ENCODE results near the gene MCF2L2.
"Not testable (repeated sequence)": the region's sequence is repeated elsewhere in the genome, so short reads cannot be mapped to it uniquely, and the experiment has no call there.

Gene MCF2L2

GRCh38 chr3:183202004-183202722 is 226.3 kb downstream of the MCF2L2 start:
- no peak for DNase-seq (ENCODE audit: low spot score)

- DNase-seq (ENCODE audit: low spot score) = no peak
Observed at GRCh38 chr3:183198939-183199338, 229.5 kb downstream of the MCF2L2 start.

GRCh38 chr3:183197734-183198133 is 230.7 kb downstream of the MCF2L2 start:
- no peak for DNase-seq (ENCODE audit: low spot score)

GRCh38 chr3:183195266-183195665 is 233.2 kb downstream of the MCF2L2 start:
- no peak for DNase-seq (ENCODE audit: low spot score)

GRCh38 chr3:183193762-183194689 is 234.4 kb downstream of the MCF2L2 start:
- no peak for DNase-seq (ENCODE audit: low spot score)

GRCh38 chr3:183192650-183193300 is 235.6 kb downstream of the MCF2L2 start:
- no peak for DNase-seq (ENCODE audit: low spot score)

- no peak for DNase-seq (ENCODE audit: low spot score)
Observed at GRCh38 chr3:183189641-183190040, 238.8 kb downstream of the MCF2L2 start.

GRCh38 chr3:183188895-183189462 is 239.4 kb downstream of the MCF2L2 start:
- DNase-seq (ENCODE audit: low spot score) = no peak

- DNase-seq (ENCODE audit: low spot score) = peak; percentile 61
Observed at GRCh38 chr3:183185696-183186095, 242.7 kb downstream of the MCF2L2 start.

GRCh38 chr3:183182732-183183610 is 245.4 kb downstream of the MCF2L2 start:
- DNase-seq (ENCODE audit: low spot score) = no peak

GRCh38 chr3:183182073-183182472 is 246.3 kb downstream of the MCF2L2 start:
- DNase-seq (ENCODE audit: low spot score) = no peak

GRCh38 chr3:183181606-183182005 is 246.8 kb downstream of the MCF2L2 start:
- DNase-seq (ENCODE audit: low spot score) = no peak

GRCh38 chr3:183180784-183181295 is 247.6 kb downstream of the MCF2L2 start:
- no peak for DNase-seq (ENCODE audit: low spot score)

GRCh38 chr3:183180110-183180783 is 248.2 kb downstream of the MCF2L2 start:
- DNase-seq (ENCODE audit: low spot score) = no peak

GRCh38 chr3:183179550-183179908 is 248.9 kb downstream of the MCF2L2 start:
- DNase-seq (ENCODE audit: low spot score) = not testable (repeated sequence)

- peak; percentile 55 for DNase-seq (ENCODE audit: low spot score)
Observed at GRCh38 chr3:183178833-183179549, 249.4 kb downstream of the MCF2L2 start.

GRCh38 chr3:183178512-183178832 is 249.9 kb downstream of the MCF2L2 start:
- no peak for DNase-seq (ENCODE audit: low spot score)

GRCh38 chr3:183172051-183172639 is 256.3 kb downstream of the MCF2L2 start:
- no peak for DNase-seq (ENCODE audit: low spot score)

- DNase-seq (ENCODE audit: low spot score) = not testable (repeated sequence)
Observed at GRCh38 chr3:183167975-183168374, 260.4 kb downstream of the MCF2L2 start.

GRCh38 chr3:183163563-183163962 is 264.9 kb downstream of the MCF2L2 start:
- DNase-seq (ENCODE audit: low spot score) = no peak
